ENCODE results near the gene EIF1AD.

DNA sequence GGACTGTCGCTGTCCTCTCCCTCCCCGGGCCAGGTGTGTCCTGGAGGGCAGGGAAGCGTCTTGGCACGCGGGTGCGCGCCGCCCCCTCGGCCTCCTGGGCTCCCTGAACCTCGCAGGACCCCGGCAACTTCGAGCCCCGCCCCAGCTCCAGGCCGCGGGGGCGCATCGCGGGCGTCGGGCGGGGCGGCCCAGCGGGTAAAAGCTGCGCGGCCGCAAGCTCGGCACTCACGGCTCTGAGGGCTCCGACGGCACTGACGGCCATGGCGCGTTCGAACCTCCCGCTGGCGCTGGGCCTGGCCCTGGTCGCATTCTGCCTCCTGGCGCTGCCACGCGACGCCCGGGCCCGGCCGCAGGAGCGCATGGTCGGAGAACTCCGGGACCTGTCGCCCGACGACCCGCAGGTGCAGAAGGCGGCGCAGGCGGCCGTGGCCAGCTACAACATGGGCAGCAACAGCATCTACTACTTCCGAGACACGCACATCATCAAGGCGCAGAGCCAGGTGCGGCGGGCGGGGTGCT lies 9.9 kb upstream of the EIF1AD start, which contains the start of gene CST6:
- TF ChIP-seq POLR2AphosphoS5 (IDR thresholded peaks at IDR 0.05; ENCODE audit: low read depth, low read length) (no peak), SIN3A (IDR thresholded peaks at IDR 0.05; ENCODE audit: borderline replicate concordance, insufficient read depth, low read length) (no peak)
